Esophagus squamous epithelium (tissue), 4 donors: ENCODE measurements around the gene SLAMF9.

Source experiments
- CTCF ChIP-seq, 6 experiments: fragments of 450-650 bp in 4 of 6; fragments of 200-600 bp in 2 of 6; sonication (generic) in 2 of 6; IDR thresholded peaks; one replicate each; pipeline ENCODE4 v1.5.1; 2016 to 2019; ENCODE audit warnings: antibody characterized with exemption in 6 of 6, mild to moderate bottlenecking in 4 of 6, moderate library complexity in 4 of 6
- POLR2A ChIP-seq, 4 donors: fragments of 450-650 bp; IDR thresholded peaks; one replicate each; pipeline ENCODE4 v1.6.1; 2017; ENCODE audit warnings: antibody characterized with exemption in 4 of 4, mild to moderate bottlenecking in 4 of 4, moderate library complexity in 3 of 4

- no peak for TF ChIP-seq CTCF (IDR thresholded peaks at IDR 0.05)
- TF ChIP-seq POLR2A (IDR thresholded peaks at IDR 0.05), result no peak
These were observed 12.9 kb downstream of the SLAMF9 start for GRCh38 chr1:159941141-159941540.
